ENCODE results near the gene GLI1. TPM values are rescaled to one million over a fixed set of nuclear protein-coding genes. Genes with fewer than 3 reads are reported as not detected.
A peak's percentile ranks its signal among the peaks of the same experiment; 100 is the strongest.

Gene GLI1
- total and polyA plus RNA-seq, 2 of the 13 experiments (the other 11 are each of a cell fraction or from before 2014, with no cell fraction given) = 0.09 to 0.20 TPM

DNA sequence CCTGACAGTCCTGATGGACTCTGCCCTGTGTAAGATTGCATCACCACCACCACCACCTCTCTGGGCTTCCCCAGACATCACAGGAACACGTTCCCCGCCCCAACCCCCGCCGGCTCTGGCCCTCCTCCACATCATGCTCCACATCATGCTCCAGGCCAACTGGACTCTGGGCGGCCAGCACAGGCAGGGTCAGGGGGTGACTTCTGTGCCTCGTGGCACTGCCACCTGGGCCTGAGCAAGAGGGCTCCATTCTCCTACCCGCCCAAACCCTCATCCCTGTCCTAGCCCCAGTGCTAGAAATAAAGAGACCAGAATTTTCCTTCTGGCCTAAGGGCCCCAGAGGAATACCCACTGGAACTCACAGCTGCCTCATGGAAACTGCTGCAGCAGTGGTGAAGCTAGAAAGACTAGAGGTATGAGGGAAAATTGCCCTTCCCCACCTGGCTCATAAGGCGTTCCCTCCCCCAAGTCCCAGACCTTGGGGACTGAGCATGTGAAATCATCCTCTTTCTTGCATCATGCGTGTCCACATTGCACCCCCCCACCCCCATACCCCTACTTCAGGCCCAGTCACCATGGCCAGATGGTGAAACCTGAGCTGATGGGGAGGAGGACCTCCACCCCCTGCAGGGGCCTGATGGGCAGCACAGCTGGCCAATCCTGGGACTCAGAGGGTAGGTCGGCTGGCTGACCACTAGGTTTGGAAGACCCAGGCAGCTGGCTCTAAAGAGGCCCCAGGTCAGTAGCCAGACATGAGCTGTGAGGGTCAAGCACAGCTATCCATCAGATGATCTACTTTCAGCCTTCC is 4.8 kb upstream of the GLI1 start, which contains the start of gene INHBE (continued):
- TF ChIP-seq ZNF574 (CRISPR knock-in tag; IDR thresholded peaks at IDR 0.05) (peak; percentile 71), BCL6 (CRISPR knock-in tag; IDR thresholded peaks at IDR 0.05) (peak; percentile 86), NFKB2 (CRISPR knock-in tag; IDR thresholded peaks at IDR 0.05; ENCODE audit: borderline replicate concordance) (peak; percentile 68; the same call in 1 of the 2 replicates), ZNF674 (CRISPR knock-in tag; IDR thresholded peaks at IDR 0.05; ENCODE audit: low read depth) (no peak), ZNF747 (CRISPR knock-in tag; IDR thresholded peaks at IDR 0.05; ENCODE audit: borderline replicate concordance) (no peak; the same call in 1 of the 2 replicates), NR2C2 (CRISPR knock-in tag; IDR thresholded peaks at IDR 0.05; ENCODE audit: borderline replicate concordance) (peak; percentile 85), WIZ (CRISPR knock-in tag; IDR thresholded peaks at IDR 0.05) (no peak), ZNF275 (CRISPR knock-in tag; IDR thresholded peaks at IDR 0.05; ENCODE audit: borderline replicate concordance) (no peak; the same call in 1 of the 2 replicates), GABPB1 (CRISPR knock-in tag; IDR thresholded peaks at IDR 0.05) (peak; percentile 75), HNRNPK (IDR thresholded peaks at IDR 0.05; ENCODE audit: low read depth, low read length, poor library complexity, severe bottlenecking) (no peak), MYC (CRISPR knock-in tag; IDR thresholded peaks at IDR 0.05; ENCODE audit: borderline replicate concordance) (peak; percentile 99), ZNF572 (CRISPR knock-in tag; IDR thresholded peaks at IDR 0.05) (no peak), HNF1B (CRISPR knock-in tag; IDR thresholded peaks at IDR 0.05) (peak; percentile 78; the same call in 1 of the 2 replicates)
- TF ChIP-seq, protein P1, sequence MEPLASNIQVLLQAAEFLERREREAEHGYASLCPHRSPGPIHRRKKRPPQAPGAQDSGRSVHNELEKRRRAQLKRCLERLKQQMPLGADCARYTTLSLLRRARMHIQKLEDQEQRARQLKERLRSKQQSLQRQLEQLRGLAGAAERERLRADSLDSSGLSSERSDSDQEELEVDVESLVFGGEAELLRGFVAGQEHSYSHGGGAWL (CRISPR knock-in tag; IDR thresholded peaks at IDR 0.05) = 0 out of 2 replicates have a peak, but pooled peaks have one; percentile 5
- TF ChIP-seq, protein P2, sequence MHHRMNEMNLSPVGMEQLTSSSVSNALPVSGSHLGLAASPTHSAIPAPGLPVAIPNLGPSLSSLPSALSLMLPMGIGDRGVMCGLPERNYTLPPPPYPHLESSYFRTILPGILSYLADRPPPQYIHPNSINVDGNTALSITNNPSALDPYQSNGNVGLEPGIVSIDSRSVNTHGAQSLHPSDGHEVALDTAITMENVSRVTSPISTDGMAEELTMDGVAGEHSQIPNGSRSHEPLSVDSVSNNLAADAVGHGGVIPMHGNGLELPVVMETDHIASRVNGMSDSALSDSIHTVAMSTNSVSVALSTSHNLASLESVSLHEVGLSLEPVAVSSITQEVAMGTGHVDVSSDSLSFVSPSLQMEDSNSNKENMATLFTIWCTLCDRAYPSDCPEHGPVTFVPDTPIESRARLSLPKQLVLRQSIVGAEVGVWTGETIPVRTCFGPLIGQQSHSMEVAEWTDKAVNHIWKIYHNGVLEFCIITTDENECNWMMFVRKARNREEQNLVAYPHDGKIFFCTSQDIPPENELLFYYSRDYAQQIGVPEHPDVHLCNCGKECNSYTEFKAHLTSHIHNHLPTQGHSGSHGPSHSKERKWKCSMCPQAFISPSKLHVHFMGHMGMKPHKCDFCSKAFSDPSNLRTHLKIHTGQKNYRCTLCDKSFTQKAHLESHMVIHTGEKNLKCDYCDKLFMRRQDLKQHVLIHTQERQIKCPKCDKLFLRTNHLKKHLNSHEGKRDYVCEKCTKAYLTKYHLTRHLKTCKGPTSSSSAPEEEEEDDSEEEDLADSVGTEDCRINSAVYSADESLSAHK (CRISPR knock-in tag; IDR thresholded peaks at IDR 0.05; ENCODE audit: borderline replicate concordance) = no peak

Data from HepG2 (cell line).